Upper lobe of left lung (tissue), 6 donors: ENCODE data around the gene LONP2. TPM values are rescaled to one million over a fixed set of nuclear protein-coding genes. Genes with fewer than 3 reads are reported as not detected.
"Not testable (repeated sequence)": the region's sequence is repeated elsewhere in the genome, so short reads cannot be mapped to it uniquely, and the experiment has no call there.

Experiments
- ATAC-seq, 2 donors: fragments of 200-7000 bp; cut with Tn5 transposase; one replicate each; pipeline ENCODE4 v1.9.1; 2022; ENCODE audit warnings: mild to moderate bottlenecking in 2 of 2, moderate library complexity in 2 of 2; ENCODE audit not compliant: low FRiP score in 2 of 2
- DNase-seq, 2 donors: peaks; one replicate each; pipeline ENCODE4 v3.0.0-alpha.2; 2019 to 2020
- H3K27ac ChIP-seq, 4 donors: fragments of 200-600 bp; sonication (generic); one replicate each; pipeline ENCODE4 v1.5.1; 2016 to 2019
- H3K27me3 ChIP-seq, 4 donors: fragments of 200-600 bp; sonication (generic); one replicate each; pipeline ENCODE4 v1.5.1; 2017 to 2019
- H3K36me3 ChIP-seq, 4 donors: fragments of 200-600 bp; sonication (generic); one replicate each; pipeline ENCODE4 v1.5.1; 2016 to 2019
- H3K4me1 ChIP-seq, 4 donors: fragments of 200-600 bp; sonication (generic); one replicate each; pipeline ENCODE4 v1.5.1; 2018 to 2019
- H3K4me3 ChIP-seq, 4 donors: fragments of 200-600 bp; sonication (generic); one replicate each; pipeline ENCODE4 v1.5.1; 2017 to 2019; ENCODE audit warnings: mild to moderate bottlenecking in 2 of 4, moderate library complexity in 1 of 4
- H3K9me3 ChIP-seq, 4 donors: fragments of 200-600 bp; sonication (generic); one replicate each; pipeline ENCODE4 v1.5.1; 2018 to 2019
- CTCF ChIP-seq, 6 experiments: fragments of 450-650 bp in 4 of 6; fragments of 200-600 bp in 2 of 6; sonication (generic) in 2 of 6; IDR thresholded peaks; one replicate each; pipeline ENCODE4 v1.5.1; 2016 to 2019; ENCODE audit warnings: antibody characterized with exemption in 6 of 6
- EP300 ChIP-seq, 4 donors: sonication (generic); formaldehyde crosslinking; IDR thresholded peaks; one replicate each; pipeline ENCODE4 v1.5.1; 2017; ENCODE audit warnings: antibody characterized with exemption in 4 of 4, control low read depth in 2 of 4
- POLR2A ChIP-seq, 4 donors: fragments of 450-650 bp; IDR thresholded peaks; one replicate each; pipeline ENCODE4 v1.5.1; 2016 to 2017; ENCODE audit warnings: antibody characterized with exemption in 4 of 4, mild to moderate bottlenecking in 2 of 4
- POLR2AphosphoS5 ChIP-seq, 2 donors: sonication (generic); formaldehyde crosslinking; IDR thresholded peaks; one replicate each; pipeline ENCODE4 v1.5.1; 2017; ENCODE audit warnings: antibody characterized with exemption in 2 of 2
- WGBS, 2 donors: methylation state at CpG; one replicate each; pipeline ENCODE4 v1.1.5; 2017 to 2018; 5-methylcytosine and 5-hydroxymethylcytosine counted together
- total RNA-seq, 6 donors: library from RNA; depleted of rRNA in 4 of 6; stranded (reverse); fragments of >200 nt in 4 of 6; gene quantifications; one replicate each; pipeline versions ENCODE4 v1.1.0 to v1.2.1, GENCODE V29; 2016 to 2021
- donor health status: DM: no; HTN: no; CAD: no; lungs with moderate emphysema.
- donor health status: DM: no; HTN: yes; CAD: no; lungs with severe emphysema.

The LONP2 gene
- total RNA-seq, 6 donors from 2014 or later: 47.9 to 104 (median 57.8) TPM

- TF ChIP-seq CTCF (IDR thresholded peaks at IDR 0.05) (no peak), EP300 (IDR thresholded peaks at IDR 0.05) (no peak), POLR2AphosphoS5 (IDR thresholded peaks at IDR 0.05) (no peak)
- Histone ChIP-seq H3K4me3 (no peak overlapping the region), H3K36me3 (no peaks in the 10 kb centered on the region), H3K27me3 (no peaks in the 10 kb centered on the region), H3K4me1 (no peaks in the 10 kb centered on the region), H3K27ac (no peak overlapping the region), H3K9me3 (no peaks in the 10 kb centered on the region)
- 79 to 81% methylated on average over 6 of the region's 6 CpGs for WGBS, 2 donors
- no peak for ATAC-seq
- no peak for DNase-seq
Observed at GRCh38 chr16:48235058-48235555, 9.0 kb upstream of the LONP2 start.

- Histone ChIP-seq H3K4me1 (no peaks in the 10 kb centered on the region), H3K36me3 (no peaks in the 10 kb centered on the region), H3K9me3 (no peaks in the 10 kb centered on the region), H3K27me3 (no peaks in the 10 kb centered on the region), H3K27ac (no peak overlapping the region), H3K4me3 (no peak overlapping the region)
- WGBS, 2 donors: 72 to 83% methylated on average over 6 of the region's 6 CpGs
- ATAC-seq (no peak), DNase-seq (no peak)
- TF ChIP-seq POLR2AphosphoS5 (IDR thresholded peaks at IDR 0.05) (no peak), EP300 (IDR thresholded peaks at IDR 0.05) (no peak), CTCF (IDR thresholded peaks at IDR 0.05) (no peak), POLR2A (IDR thresholded peaks at IDR 0.05) (no peak)
Observed at GRCh38 chr16:48235556-48236136, 8.5 kb upstream of the LONP2 start.

- TF ChIP-seq POLR2AphosphoS5 (IDR thresholded peaks at IDR 0.05): no peak
- no peak for TF ChIP-seq EP300 (IDR thresholded peaks at IDR 0.05)
- no peak for TF ChIP-seq CTCF (IDR thresholded peaks at IDR 0.05)
- no peak for TF ChIP-seq POLR2A (IDR thresholded peaks at IDR 0.05)
- H3K27ac ChIP-seq: no peak overlapping the region
- 95 to 96% methylated on average over 1 of the region's 1 CpG for WGBS, 2 donors
- H3K36me3 ChIP-seq: no peaks in the 10 kb centered on the region
- DNase-seq: no peak
- no peaks in the 10 kb centered on the region for H3K27me3 ChIP-seq
- no peaks in the 10 kb centered on the region for H3K9me3 ChIP-seq
- no peaks in the 10 kb centered on the region for H3K4me1 ChIP-seq
- no peak overlapping the region for H3K4me3 ChIP-seq
- no peak for ATAC-seq
Observed at GRCh38 chr16:48236286-48236685, 7.8 kb upstream of the LONP2 start.

GRCh38 chr16:48240147-48240546 lies 4.0 kb upstream of the LONP2 start:
- not testable (repeated sequence) for H3K9me3 ChIP-seq
- peaks cover 4 to 12% (median 7%) of the 10 kb centered on the region in 4 donors for H3K4me1 ChIP-seq

GRCh38 chr16:48244863-48245195 lies 729 bp downstream of the LONP2 start:
- Histone ChIP-seq H3K4me3 (peak overlapping the region; percentile 58 to 98 (median 92)), H3K4me1 (peaks cover 21 to 39% (median 33%) of the 10 kb centered on the region in 4 donors), H3K9me3 (no peaks in the 10 kb centered on the region), H3K36me3 (no peaks in the 10 kb centered on the region), H3K27ac (peak overlapping the region; percentile 85 to 95 (median 91)), H3K27me3 (no peaks in the 10 kb centered on the region)
- TF ChIP-seq POLR2AphosphoS5 (IDR thresholded peaks at IDR 0.05): no peak
- TF ChIP-seq POLR2A (IDR thresholded peaks at IDR 0.05): no peak
- TF ChIP-seq EP300 (IDR thresholded peaks at IDR 0.05): no peak
- TF ChIP-seq CTCF (IDR thresholded peaks at IDR 0.05): no peak
- DNase-seq (no peak), ATAC-seq (peak in 1 of 2 donors; percentile 6)
- 4 to 6% methylated on average over 8 of the region's 8 CpGs for WGBS, 2 donors

More at GRCh38 chr16:48240147-48240546, 4.0 kb upstream of the LONP2 start:
- not testable (repeated sequence) for DNase-seq, H3K4me3 ChIP-seq, ATAC-seq, H3K27me3 ChIP-seq, H3K36me3 ChIP-seq, H3K27ac ChIP-seq
- 97% methylated on average over 3 of the region's 3 CpGs for WGBS, 2 donors
